H9 (cell line): Measurements from ENCODE around the gene PEMT. TPM values are rescaled to one million over a fixed set of nuclear protein-coding genes. Genes with fewer than 3 reads are reported as not detected.

ENCODE experiments used
- DNase-seq: peaks from one replicate; pipeline ENCODE4 v3.0.0-alpha.2; 2017
- H2AFZ ChIP-seq: one replicate; pipeline ENCODE4 v1.6.1; 2013; ENCODE audit warnings: mild to moderate bottlenecking, low read length, control low read depth, moderate library complexity
- H2AK5ac ChIP-seq: 2 replicates; pipeline ENCODE4 v1.6.1; 2013; ENCODE audit warnings: low read length, control low read depth, mixed read lengths; ENCODE audit not compliant: insufficient read length
- H2BK120ac ChIP-seq: one replicate; pipeline ENCODE4 v1.6.1; 2013; ENCODE audit warnings: low read depth, mild to moderate bottlenecking, low read length, control low read depth, inconsistent platforms; ENCODE audit not compliant: poor library complexity, severe bottlenecking
- H2BK12ac ChIP-seq: 2 replicates; pipeline ENCODE4 v1.6.1; 2013; ENCODE audit warnings: low read length, control low read depth, mixed read lengths, low read depth; ENCODE audit not compliant: insufficient read length
- H2BK15ac ChIP-seq: 2 replicates; pipeline ENCODE4 v1.6.1; 2013; ENCODE audit warnings: low read depth, low read length, control low read depth
- H2BK20ac ChIP-seq: one replicate; pipeline ENCODE4 v1.6.1; 2013; ENCODE audit warnings: low read depth, mild to moderate bottlenecking, low read length, control low read depth, inconsistent platforms; ENCODE audit not compliant: poor library complexity, severe bottlenecking
- H2BK5ac ChIP-seq: 2 replicates; pipeline ENCODE4 v1.6.1; 2013; ENCODE audit warnings: low read length, control low read depth, mixed read lengths; ENCODE audit not compliant: insufficient read length
- H3K14ac ChIP-seq: 2 replicates; pipeline ENCODE4 v1.6.1; 2013; ENCODE audit warnings: low read length, control low read depth; ENCODE audit not compliant: insufficient read depth
- H3K18ac ChIP-seq: 2 replicates; pipeline ENCODE4 v1.6.1; 2013; ENCODE audit warnings: low read depth, mild to moderate bottlenecking, mixed read lengths, low read length, control low read depth; ENCODE audit not compliant: insufficient read length
- H3K23ac ChIP-seq: 2 replicates; pipeline ENCODE4 v1.6.1; 2013; ENCODE audit warnings: low read length, control low read depth, mixed read lengths, low read depth; ENCODE audit not compliant: insufficient read length
- H3K23me2 ChIP-seq: 2 replicates; pipeline ENCODE4 v1.6.1; 2013; ENCODE audit warnings: low read depth, mild to moderate bottlenecking, mixed read lengths, low read length, control low read depth; ENCODE audit not compliant: insufficient read length, poor library complexity, severe bottlenecking
- H3K27ac ChIP-seq: 2 replicates; pipeline ENCODE4 v1.5.1; 2013; ENCODE audit warnings: low read length, control low read depth, mixed read lengths, low read depth; ENCODE audit not compliant: insufficient read length
- H3K27me3 ChIP-seq: 2 replicates; pipeline ENCODE4 v1.6.1; 2013; ENCODE audit warnings: low read length, control low read depth, inconsistent platforms; ENCODE audit not compliant: insufficient read depth
- H3K4ac ChIP-seq: 2 replicates; pipeline ENCODE4 v1.6.1; 2013; ENCODE audit warnings: low read depth, mild to moderate bottlenecking, control low read depth, inconsistent platforms, low read length, moderate library complexity
- H3K4me1 ChIP-seq: 2 replicates; pipeline ENCODE4 v1.6.1; 2013; ENCODE audit warnings: low read length, control low read depth, inconsistent platforms; ENCODE audit not compliant: insufficient read depth
- H3K4me2 ChIP-seq: 2 replicates; pipeline ENCODE4 v1.6.1; 2013; ENCODE audit warnings: low read length, control low read depth, mixed read lengths; ENCODE audit not compliant: insufficient read length, insufficient read depth
- H3K56ac ChIP-seq: 2 replicates; pipeline ENCODE4 v1.6.1; 2013; ENCODE audit warnings: low read depth, mild to moderate bottlenecking, mixed read lengths, low read length, control low read depth; ENCODE audit not compliant: insufficient read length
- H3K79me1 ChIP-seq: 2 replicates; pipeline ENCODE4 v1.6.1; 2013; ENCODE audit warnings: low read depth, mild to moderate bottlenecking, moderate library complexity, low read length, control low read depth, inconsistent platforms; ENCODE audit not compliant: insufficient read depth, poor library complexity, severe bottlenecking
- H3K79me2 ChIP-seq: 2 replicates; pipeline ENCODE4 v1.6.1; 2013; ENCODE audit warnings: low read length, control low read depth, inconsistent platforms; ENCODE audit not compliant: insufficient read depth
- H3K9ac ChIP-seq: 2 replicates; pipeline ENCODE4 v1.6.1; 2013; ENCODE audit warnings: low read length, control low read depth, mixed read lengths; ENCODE audit not compliant: insufficient read length; ENCODE audit errors: extremely low read depth
- H3K9me3 ChIP-seq: one replicate; pipeline ENCODE4 v1.6.1; 2013; ENCODE audit warnings: low read depth, low read length, inconsistent platforms; ENCODE audit not compliant: control insufficient read depth
- H3T11ph ChIP-seq: one replicate; pipeline ENCODE4 v1.6.1; 2013; ENCODE audit warnings: mild to moderate bottlenecking, low read length, control low read depth, inconsistent platforms
- H4K20me1 ChIP-seq: one replicate; pipeline ENCODE4 v1.6.1; 2013; ENCODE audit not compliant: control insufficient read depth, insufficient read length, insufficient read depth
- H4K5ac ChIP-seq: 2 replicates; pipeline ENCODE4 v1.6.1; 2013; ENCODE audit warnings: low read depth, mild to moderate bottlenecking, mixed read lengths, low read length, control low read depth; ENCODE audit not compliant: insufficient read length
- H4K8ac ChIP-seq: replicated peaks from 2 replicates; pipeline ENCODE4 v1.6.1; 2013; ENCODE audit warnings: low read length, control low read depth, mixed read lengths, low read depth; ENCODE audit not compliant: insufficient read length
- H4K91ac ChIP-seq: 2 replicates; pipeline ENCODE4 v1.6.1; 2013; ENCODE audit warnings: low read depth, mild to moderate bottlenecking, moderate library complexity, mixed read lengths, low read length, control low read depth; ENCODE audit not compliant: insufficient read length
- H3K27ac Mint-ChIP-seq, 3 experiments: 2 replicates in 2 of 3; 3 replicates in 1 of 3; pipeline ENCODE4 v1.8.0; 2020 to 2021; ENCODE audit warnings: mixed read lengths in 3 of 3, mild to moderate bottlenecking in 1 of 3, moderate library complexity in 1 of 3
- H3K27me3 Mint-ChIP-seq: 2 replicates; pipeline ENCODE4 v1.8.0; 2021; ENCODE audit warnings: low read depth, mild to moderate bottlenecking, moderate library complexity, mixed read lengths
- H3K36me3 Mint-ChIP-seq, 3 experiments: 2 replicates in 2 of 3; 3 replicates in 1 of 3; pipeline ENCODE4 v1.8.0; 2020 to 2021; ENCODE audit warnings: low read depth in 3 of 3, mixed read lengths in 3 of 3; ENCODE audit not compliant: insufficient read depth in 1 of 3
- H3K4me1 Mint-ChIP-seq, 2 experiments: 2 replicates each; pipeline ENCODE4 v1.8.0; 2020; ENCODE audit warnings: mixed read lengths in 2 of 2
- H3K4me3 Mint-ChIP-seq, 2 experiments: 2 replicates in 1 of 2; 3 replicates in 1 of 2; pipeline ENCODE4 v1.8.0; 2020 to 2021; ENCODE audit warnings: mild to moderate bottlenecking in 2 of 2, mixed read lengths in 2 of 2, moderate library complexity in 1 of 2
- H3K9me3 Mint-ChIP-seq, 2 experiments: 2 replicates in 1 of 2; 3 replicates in 1 of 2; pipeline ENCODE4 v1.8.0; 2020; ENCODE audit warnings: mild to moderate bottlenecking in 2 of 2, mixed read lengths in 2 of 2, moderate library complexity in 1 of 2
- WGBS: extraction: QIAGEN DNeasy Blood & Tissue Kit; methylation state at CpG from one replicate; pipeline ENCODE4 v1.1.7; 2013; ENCODE audit warnings: missing lambda C conversion rate, low lambda C conversion rate, mixed read lengths; ENCODE audit not compliant: insufficient read length; ENCODE audit errors: extremely low coverage; 5-methylcytosine and 5-hydroxymethylcytosine counted together
- total RNA-seq: library from RNA; stranded (reverse); gene quantifications from 2 replicates; pipeline ENCODE4 v1.2.1, GENCODE V29; 2021
- TF ChIP-seq, protein P1 (sequence below): fragments of 200-600 bp; sonication (generic); conservative IDR thresholded peaks from 3 replicates; pipeline ENCODE4 v1.8.0; 2021; ENCODE audit warnings: antibody characterized with exemption, mild to moderate bottlenecking

The PEMT gene
- total RNA-seq, 1 experiment from 2014 or later = 63.2 TPM

DNA sequence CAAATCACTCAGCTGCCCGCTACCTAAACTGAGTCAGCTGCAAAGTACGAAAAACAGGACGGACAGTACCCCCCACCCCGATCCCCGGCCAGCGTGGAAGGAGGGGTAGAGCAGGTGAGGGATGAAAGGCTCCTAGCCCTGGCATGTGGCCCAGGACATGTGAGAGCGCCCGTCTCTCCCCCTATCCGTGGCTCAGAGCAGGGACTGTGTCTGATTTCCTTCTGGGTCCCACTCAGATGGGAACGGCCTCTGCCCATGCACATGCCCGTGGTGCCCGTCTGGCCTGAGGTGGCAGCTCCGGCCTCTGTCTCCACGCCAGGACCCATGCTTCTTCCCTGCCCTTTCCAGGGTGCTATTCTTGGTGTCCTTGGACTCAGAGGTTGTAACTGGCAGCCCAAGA lies 65.1 kb downstream of the PEMT start:
- peaks cover 2% of the 10 kb centered on the region for H4K20me1 ChIP-seq
- no peak overlapping the region for H2BK20ac ChIP-seq
- Mint-ChIP-seq H3K27me3 (no peaks in the 10 kb centered on the region), H3K4me1 (peaks cover 28 to 43% of the 10 kb centered on the region in 2 experiments), H3K9me3 (peaks cover 0 to 3% of the 10 kb centered on the region in 2 experiments; a peak in 1 of 5 replicates), H3K4me3 (no peak overlapping the region), H3K27ac (peak overlapping the region in 1 of 3 experiments; percentile 9; a peak in 2 of 7 replicates), H3K36me3 (peaks cover 0 to 14% (median 0%) of the 10 kb centered on the region in 3 experiments; a peak in 3 of 7 replicates)
- WGBS = no CpG with 5 or more reads among the region's 14 CpGs
- peak overlapping the region; percentile 5; the same call in 1 of the 2 replicates for H3K14ac ChIP-seq
- H4K91ac ChIP-seq = no peak overlapping the region
- H3K23ac ChIP-seq = no peak overlapping the region
- H2AK5ac ChIP-seq = no peak overlapping the region
- no peaks in the 10 kb centered on the region for H3K79me1 ChIP-seq
- H3K9ac ChIP-seq = no peak overlapping the region
- no peak overlapping the region for H2BK120ac ChIP-seq
- H4K5ac ChIP-seq = no peak overlapping the region
- H3T11ph ChIP-seq = no peak overlapping the region
- H3K23me2 ChIP-seq = no peaks in the 10 kb centered on the region
- H3K27ac ChIP-seq = no peak overlapping the region
- H2BK15ac ChIP-seq = no peak overlapping the region
- H3K4me1 ChIP-seq = peaks cover 3% of the 10 kb centered on the region; the same call in 1 of the 2 replicates
- no peak overlapping the region for H3K56ac ChIP-seq
- DNase-seq = no peak
- H4K8ac ChIP-seq = no peak overlapping the region
- no peaks in the 10 kb centered on the region for H3K9me3 ChIP-seq
- no peak overlapping the region for H2BK12ac ChIP-seq
- H3K4ac ChIP-seq = no peak overlapping the region
- no peak overlapping the region for H2BK5ac ChIP-seq
- H2AFZ ChIP-seq = no peak overlapping the region
- H3K27me3 ChIP-seq = no peaks in the 10 kb centered on the region
- H3K4me2 ChIP-seq = no peak overlapping the region
- no peak overlapping the region for H3K18ac ChIP-seq
- H3K79me2 ChIP-seq = no peaks in the 10 kb centered on the region
- TF ChIP-seq, protein P1, sequence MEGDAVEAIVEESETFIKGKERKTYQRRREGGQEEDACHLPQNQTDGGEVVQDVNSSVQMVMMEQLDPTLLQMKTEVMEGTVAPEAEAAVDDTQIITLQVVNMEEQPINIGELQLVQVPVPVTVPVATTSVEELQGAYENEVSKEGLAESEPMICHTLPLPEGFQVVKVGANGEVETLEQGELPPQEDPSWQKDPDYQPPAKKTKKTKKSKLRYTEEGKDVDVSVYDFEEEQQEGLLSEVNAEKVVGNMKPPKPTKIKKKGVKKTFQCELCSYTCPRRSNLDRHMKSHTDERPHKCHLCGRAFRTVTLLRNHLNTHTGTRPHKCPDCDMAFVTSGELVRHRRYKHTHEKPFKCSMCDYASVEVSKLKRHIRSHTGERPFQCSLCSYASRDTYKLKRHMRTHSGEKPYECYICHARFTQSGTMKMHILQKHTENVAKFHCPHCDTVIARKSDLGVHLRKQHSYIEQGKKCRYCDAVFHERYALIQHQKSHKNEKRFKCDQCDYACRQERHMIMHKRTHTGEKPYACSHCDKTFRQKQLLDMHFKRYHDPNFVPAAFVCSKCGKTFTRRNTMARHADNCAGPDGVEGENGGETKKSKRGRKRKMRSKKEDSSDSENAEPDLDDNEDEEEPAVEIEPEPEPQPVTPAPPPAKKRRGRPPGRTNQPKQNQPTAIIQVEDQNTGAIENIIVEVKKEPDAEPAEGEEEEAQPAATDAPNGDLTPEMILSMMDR = no peak
